K562 (cell line): Measurements from ENCODE around the gene SMG6. TPM values are rescaled to one million over a fixed set of nuclear protein-coding genes. Genes with fewer than 3 reads are reported as not detected.

Source experiments
- ATAC-seq: fragments of 200-7000 bp; cut with Tn5 transposase; 3 replicates; pipeline ENCODE4 v1.9.1; 2020; ENCODE audit warnings: moderate library complexity
- BruUV-seq: library from RNA; stranded (reverse); fragments of 400-500 nt; replicated peaks from 2 replicates; lab custom pipeline; 2021; lab: Mats Ljungman, UMichigan
- CTCF ChIA-PET: fragments of 300-600 bp; formaldehyde crosslinking; extraction: SDS; loops from one replicate; lab custom pipeline; 2021; ENCODE audit warnings: low intra/inter-chr PET ratio; lab: Yijun Ruan, JAX
- POLR2A ChIA-PET: fragments of 300-600, 350-650 bp; sonication (Branson Sonifier 250); formaldehyde crosslinking; extraction: SDS; loops from one replicate; lab custom pipeline; 2021; ENCODE audit warnings: antibody characterized with exemption, inconsistent platforms; lab: Yijun Ruan, JAX
- DNase-seq, 4 experiments: peaks; one replicate each; pipeline versions ENCODE4 v3.0.0 to v3.0.0-alpha.2; 2011 to 2018; ENCODE audit warnings: low spot score in 3 of 4, mixed read lengths in 3 of 4; ENCODE audit errors: extremely low read depth in 1 of 4
- FAIRE-seq: peaks from 2 replicates; lab custom pipeline; 2011; peaks lifted over from hg19 to GRCh38; lab: Jason Lieb, UNC
- H2AFZ ChIP-seq: 2 replicates; pipeline ENCODE4 v1.6.0; 2011; ENCODE audit warnings: low read depth, low read length, control low read depth, inconsistent platforms
- H3K27ac ChIP-seq: fragments of 200-600 bp; 3 replicates; pipeline ENCODE4 v1.8.0; 2011; ENCODE audit warnings: low read depth, mild to moderate bottlenecking, control low read depth, inconsistent platforms, low read length, moderate library complexity, mixed read lengths; ENCODE audit errors: extremely low read depth
- H3K27me3 ChIP-seq, 2 experiments: fragments of 300-600 bp in 1 of 2; 2 replicates in 1 of 2; 3 replicates in 1 of 2; pipeline versions ENCODE4 v1.6.0 to v1.8.0; 2011; ENCODE audit warnings: inconsistent platforms in 2 of 2, low read length in 2 of 2, mild to moderate bottlenecking in 1 of 2, mixed read lengths in 1 of 2, moderate library complexity in 1 of 2; ENCODE audit not compliant: control insufficient read depth in 2 of 2, insufficient read depth in 2 of 2
- H3K36me3 ChIP-seq: fragments of 300-600 bp; 3 replicates; pipeline ENCODE4 v1.8.0; 2011; ENCODE audit warnings: mild to moderate bottlenecking, low read length, inconsistent platforms; ENCODE audit not compliant: control insufficient read depth, insufficient read depth
- H3K4me1 ChIP-seq, 2 experiments: fragments of 200-600 bp in 1 of 2; replicated peaks in 1 of 2; 2 replicates in 1 of 2; 3 replicates in 1 of 2; pipeline versions ENCODE4 v1.5.1 to v1.8.0; 2011; ENCODE audit warnings: inconsistent platforms in 2 of 2, low read length in 2 of 2, mild to moderate bottlenecking in 1 of 2, mixed read lengths in 1 of 2, moderate library complexity in 1 of 2; ENCODE audit not compliant: control insufficient read depth in 2 of 2, insufficient read depth in 2 of 2
- H3K4me2 ChIP-seq: 2 replicates; pipeline ENCODE4 v1.6.1; 2011; ENCODE audit warnings: low read length, control low read depth, inconsistent platforms, mixed read lengths; ENCODE audit not compliant: insufficient read depth
- H3K4me3 ChIP-seq: fragments of 200-600 bp; sonication (generic), shearing (Covaris generic); 2 replicates; pipeline ENCODE4 v1.5.1; 2016; ENCODE audit warnings: control low read depth, inconsistent platforms
- H3K79me2 ChIP-seq: fragments of 200-600 bp; 3 replicates; pipeline ENCODE4 v1.8.0; 2011; ENCODE audit warnings: low read length, inconsistent platforms; ENCODE audit not compliant: control insufficient read depth, insufficient read depth
- H3K9ac ChIP-seq, 2 experiments: 2 replicates each; pipeline versions ENCODE4 v1.6.0 to v1.6.1; 2011; ENCODE audit warnings: low read depth in 2 of 2, low read length in 2 of 2, control low read depth in 1 of 2, inconsistent platforms in 1 of 2, mild to moderate bottlenecking in 1 of 2, mixed read lengths in 1 of 2; ENCODE audit not compliant: insufficient read depth in 1 of 2
- H3K9me1 ChIP-seq: one replicate; pipeline ENCODE4 v1.6.0; 2011; ENCODE audit warnings: inconsistent platforms, mild to moderate bottlenecking, low read length, moderate library complexity; ENCODE audit not compliant: control insufficient read depth, insufficient read depth
- H3K9me3 ChIP-seq: replicated peaks from 2 replicates; pipeline ENCODE4 v1.5.1; 2011; ENCODE audit warnings: low read depth, low read length, inconsistent platforms; ENCODE audit not compliant: control insufficient read depth, insufficient read depth
- H4K20me1 ChIP-seq: replicated peaks from 2 replicates; pipeline ENCODE4 v1.6.1; 2011; ENCODE audit warnings: low read length, inconsistent platforms, mixed read lengths; ENCODE audit not compliant: control insufficient read depth, insufficient read depth
- DNMT1 ChIP-seq: fragments of 450-650 bp; IDR thresholded peaks from 2 replicates; pipeline ENCODE4 v1.6.1; 2016; ENCODE audit warnings: antibody characterized with exemption, mild to moderate bottlenecking
- HDAC1 ChIP-seq, 2 experiments: fragments of 450-650 bp; IDR thresholded peaks; 2 replicates each; pipeline ENCODE4 v1.6.1; 2016 to 2017; ENCODE audit warnings: inconsistent platforms in 1 of 2, mild to moderate bottlenecking in 1 of 2, moderate library complexity in 1 of 2
- HLTF ChIP-seq: fragments of 450-650 bp; IDR thresholded peaks from 2 replicates; pipeline ENCODE4 v1.6.1; 2016
- NKRF ChIP-seq: fragments of 450-650 bp; IDR thresholded peaks from 2 replicates; pipeline ENCODE4 v1.6.1; 2016; ENCODE audit warnings: borderline replicate concordance
- POLR2A ChIP-seq: fragments of 450-650 bp; conservative IDR thresholded peaks from 2 replicates; pipeline ENCODE4 v1.6.1; 2016
- RBBP5 ChIP-seq: fragments of 200-600 bp; sonication (generic); IDR thresholded peaks from 2 replicates; pipeline ENCODE4 v1.6.1; 2012; ENCODE audit warnings: borderline replicate concordance, mild to moderate bottlenecking, low read length, control low read depth, inconsistent platforms; ENCODE audit not compliant: insufficient read depth, poor library complexity, severe bottlenecking
- SMARCA5 ChIP-seq: fragments of 450-650 bp; IDR thresholded peaks from 2 replicates; pipeline ENCODE4 v1.6.1; 2016
- ZC3H4 ChIP-seq: sonication (generic); formaldehyde crosslinking; IDR thresholded peaks from 2 replicates; pipeline ENCODE4 v1.9.0; 2021; ENCODE audit warnings: missing genetic modification reagents, borderline replicate concordance
- ZNF316 ChIP-seq: fragments of 450-650 bp; IDR thresholded peaks from 2 replicates; pipeline ENCODE4 v1.6.1; 2016
- WGBS: fragments of 100-300 bp; shearing (Covaris generic); methylation state at CpG from one replicate; pipeline ENCODE4 v1.1.6; 2016; ENCODE audit warnings: low coverage, mixed read lengths; ENCODE audit not compliant: insufficient coverage; ENCODE audit errors: missing lambda C conversion rate; 5-methylcytosine and 5-hydroxymethylcytosine counted together
- in situ Hi-C: fragments of 300-500 bp; cut with MboI; formaldehyde crosslinking; loops from 4 replicates; pipeline ENCODE4 v1.15.0; 2018; ENCODE audit warnings: inconsistent platforms, mixed read lengths
- intact Hi-C: fragments of 100-400 bp; cut with micrococcal nuclease; formaldehyde crosslinking; loops from 2 replicates; pipeline ENCODE4 v1.14.2; 2022
- polyA plus RNA-seq, 8 experiments: library from polyadenylated mRNA; depleted of rRNA in 4 of 8; stranded (reverse) in 5 of 8; unstranded in 3 of 8; fragments of >200 nt; fragmentation: Nextera tagmentation in 2 of 8; fragmentation: Illumina TruSeq in 1 of 8; extraction: Ambion mirVana in 2 of 8; extraction: Trizol in 1 of 8; gene quantifications; 2 replicates each; pipeline versions ENCODE4 v1.2.1 to v1.2.3, GENCODE V29; 2011 to 2014; ENCODE audit warnings: inconsistent platforms in 1 of 8, missing spikeins in 1 of 8
- total RNA-seq, 7 experiments: library from RNA; depleted of rRNA in 6 of 7; stranded (reverse); fragments of >200 nt in 6 of 7; fragmentation: Illumina TruSeq in 2 of 7; extraction: Trizol in 2 of 7; gene quantifications; 2 replicates each; pipeline versions ENCODE4 v1.2.1 to v1.2.3, GENCODE V29; 2011 to 2021; ENCODE audit warnings: low replicate concordance in 1 of 7
- TF ChIP-seq, protein P1 (sequence below): IDR thresholded peaks from 2 replicates; pipeline ENCODE4 v1.6.1; 2011; ENCODE audit warnings: borderline replicate concordance, low read depth, mild to moderate bottlenecking, moderate library complexity, low read length; ENCODE audit not compliant: insufficient read depth, poor library complexity, severe bottlenecking
- TF ChIP-seq, protein P2 (sequence below): IDR thresholded peaks from 3 replicates; pipeline ENCODE4 v1.6.1; 2011; ENCODE audit warnings: borderline replicate concordance, mild to moderate bottlenecking, moderate library complexity; ENCODE audit not compliant: insufficient read length; ENCODE audit errors: extremely low read depth
- TF ChIP-seq, protein P3 (sequence below): fragments of 450-650 bp; formaldehyde crosslinking; conservative IDR thresholded peaks from 2 replicates; pipeline ENCODE4 v1.4.0; 2022; ENCODE audit warnings: mild to moderate bottlenecking, missing genetic modification characterization

The SMG6 gene
- total and polyA plus RNA-seq, 9 of the 15 experiments (the other 6 are each of a cell fraction or from before 2014, with no cell fraction given), result 0.44 to 13.9 (median 6.0) TPM

- intact Hi-C loops, result no loop called here
- POLR2A ChIA-PET, result interaction anchor here (0.7 kb wide), 1 partner anchor 172 kb away, joined by 3 read pairs; no protein-coding TSS in a partner anchor
- no peak for FAIRE-seq
- peak; percentile 66; the same call in 1 of the 2 replicates for TF ChIP-seq SMARCA5
- TF ChIP-seq ZC3H4 (CRISPR knock-in tag), result 0 out of 2 replicates have a peak, but pooled peaks have one; percentile 3
- TF ChIP-seq POLR2A, result peak; percentile 25; the same call in 1 of the 2 replicates
- 0 out of 2 replicates have a peak, but pooled peaks have one; percentile 24 for TF ChIP-seq HLTF
- peak; percentile 57; the same call in 1 of the 2 replicates for TF ChIP-seq NKRF
- peak; percentile 54; the same call in 1 of the 2 replicates for TF ChIP-seq ZNF316
- TF ChIP-seq, protein P1, sequence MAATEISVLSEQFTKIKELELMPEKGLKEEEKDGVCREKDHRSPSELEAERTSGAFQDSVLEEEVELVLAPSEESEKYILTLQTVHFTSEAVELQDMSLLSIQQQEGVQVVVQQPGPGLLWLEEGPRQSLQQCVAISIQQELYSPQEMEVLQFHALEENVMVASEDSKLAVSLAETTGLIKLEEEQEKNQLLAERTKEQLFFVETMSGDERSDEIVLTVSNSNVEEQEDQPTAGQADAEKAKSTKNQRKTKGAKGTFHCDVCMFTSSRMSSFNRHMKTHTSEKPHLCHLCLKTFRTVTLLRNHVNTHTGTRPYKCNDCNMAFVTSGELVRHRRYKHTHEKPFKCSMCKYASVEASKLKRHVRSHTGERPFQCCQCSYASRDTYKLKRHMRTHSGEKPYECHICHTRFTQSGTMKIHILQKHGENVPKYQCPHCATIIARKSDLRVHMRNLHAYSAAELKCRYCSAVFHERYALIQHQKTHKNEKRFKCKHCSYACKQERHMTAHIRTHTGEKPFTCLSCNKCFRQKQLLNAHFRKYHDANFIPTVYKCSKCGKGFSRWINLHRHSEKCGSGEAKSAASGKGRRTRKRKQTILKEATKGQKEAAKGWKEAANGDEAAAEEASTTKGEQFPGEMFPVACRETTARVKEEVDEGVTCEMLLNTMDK, result peak; percentile 19
- peak in 1 of 2 experiments; percentile 35; a peak in 1 of 4 replicates for TF ChIP-seq HDAC1 (IDR thresholded peaks at IDR 0.05)
- TF ChIP-seq, protein P2, sequence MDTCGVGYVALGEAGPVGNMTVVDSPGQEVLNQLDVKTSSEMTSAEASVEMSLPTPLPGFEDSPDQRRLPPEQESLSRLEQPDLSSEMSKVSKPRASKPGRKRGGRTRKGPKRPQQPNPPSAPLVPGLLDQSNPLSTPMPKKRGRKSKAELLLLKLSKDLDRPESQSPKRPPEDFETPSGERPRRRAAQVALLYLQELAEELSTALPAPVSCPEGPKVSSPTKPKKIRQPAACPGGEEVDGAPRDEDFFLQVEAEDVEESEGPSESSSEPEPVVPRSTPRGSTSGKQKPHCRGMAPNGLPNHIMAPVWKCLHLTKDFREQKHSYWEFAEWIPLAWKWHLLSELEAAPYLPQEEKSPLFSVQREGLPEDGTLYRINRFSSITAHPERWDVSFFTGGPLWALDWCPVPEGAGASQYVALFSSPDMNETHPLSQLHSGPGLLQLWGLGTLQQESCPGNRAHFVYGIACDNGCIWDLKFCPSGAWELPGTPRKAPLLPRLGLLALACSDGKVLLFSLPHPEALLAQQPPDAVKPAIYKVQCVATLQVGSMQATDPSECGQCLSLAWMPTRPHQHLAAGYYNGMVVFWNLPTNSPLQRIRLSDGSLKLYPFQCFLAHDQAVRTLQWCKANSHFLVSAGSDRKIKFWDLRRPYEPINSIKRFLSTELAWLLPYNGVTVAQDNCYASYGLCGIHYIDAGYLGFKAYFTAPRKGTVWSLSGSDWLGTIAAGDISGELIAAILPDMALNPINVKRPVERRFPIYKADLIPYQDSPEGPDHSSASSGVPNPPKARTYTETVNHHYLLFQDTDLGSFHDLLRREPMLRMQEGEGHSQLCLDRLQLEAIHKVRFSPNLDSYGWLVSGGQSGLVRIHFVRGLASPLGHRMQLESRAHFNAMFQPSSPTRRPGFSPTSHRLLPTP, result no peak
- TF ChIP-seq, protein P3, sequence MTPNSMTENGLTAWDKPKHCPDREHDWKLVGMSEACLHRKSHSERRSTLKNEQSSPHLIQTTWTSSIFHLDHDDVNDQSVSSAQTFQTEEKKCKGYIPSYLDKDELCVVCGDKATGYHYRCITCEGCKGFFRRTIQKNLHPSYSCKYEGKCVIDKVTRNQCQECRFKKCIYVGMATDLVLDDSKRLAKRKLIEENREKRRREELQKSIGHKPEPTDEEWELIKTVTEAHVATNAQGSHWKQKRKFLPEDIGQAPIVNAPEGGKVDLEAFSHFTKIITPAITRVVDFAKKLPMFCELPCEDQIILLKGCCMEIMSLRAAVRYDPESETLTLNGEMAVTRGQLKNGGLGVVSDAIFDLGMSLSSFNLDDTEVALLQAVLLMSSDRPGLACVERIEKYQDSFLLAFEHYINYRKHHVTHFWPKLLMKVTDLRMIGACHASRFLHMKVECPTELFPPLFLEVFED (CRISPR knock-in tag), result peak; percentile 34; the same call in 1 of the 2 replicates
- no peak for TF ChIP-seq RBBP5
- TF ChIP-seq DNMT1, result no peak
Measured at GRCh38 chr17:2042390-2042847, 261.2 kb downstream of the SMG6 start.

More at GRCh38 chr17:2042390-2042847, 261.2 kb downstream of the SMG6 start:
- Histone ChIP-seq H3K79me2 (peaks cover 14% of the 10 kb centered on the region), H3K27me3 (no peaks in the 10 kb centered on the region), H3K4me1 (peaks cover 3 to 20% of the 10 kb centered on the region in 2 experiments; a peak in 4 of 5 replicates), H3K36me3 (peaks cover 25% of the 10 kb centered on the region; the same call in 2 of the 3 replicates), H3K9me3 (no peaks in the 10 kb centered on the region), H3K4me2 (peak overlapping the region; percentile 81), H4K20me1 (no peaks in the 10 kb centered on the region), H3K4me3 (peak overlapping the region; percentile 67), H3K27ac (peak overlapping the region; percentile 89), H2AFZ (peak overlapping the region; percentile 85), H3K9me1 (no peaks in the 10 kb centered on the region), H3K9ac (peak overlapping the region; percentile 86 to 92)
- ATAC-seq (peak; percentile 70), DNase-seq (peak; percentile 22 to 49 (median 34))
- 18% methylated on average over 16 of the region's 17 CpGs for WGBS
- BruUV-seq, result no TSS peak
- CTCF ChIA-PET, result no interaction called here
- in situ Hi-C loops, result no loop called here
